ENCODE results near the gene XYLT2.
A peak's percentile ranks its signal among the peaks of the same experiment; 100 is the strongest.

GRCh38 chr17:50363217-50364060 is 17.5 kb downstream of the XYLT2 start:
- no peak for TF ChIP-seq FOXK1 (CRISPR knock-in tag; IDR thresholded peaks at IDR 0.05)
- no peak for TF ChIP-seq ZNF232 (CRISPR knock-in tag; IDR thresholded peaks at IDR 0.05)
- TF ChIP-seq CTCF (IDR thresholded peaks at IDR 0.05): no peak
- no peak for TF ChIP-seq NR2C2 (CRISPR knock-in tag; IDR thresholded peaks at IDR 0.05)
- peak; percentile 88 for TF ChIP-seq NFYB (CRISPR knock-in tag; conservative IDR thresholded peaks at IDR 0.05; ENCODE audit: low read depth)
- TF ChIP-seq SMAD3 (CRISPR knock-in tag; IDR thresholded peaks at IDR 0.05; ENCODE audit: borderline replicate concordance): no peak
- TF ChIP-seq MLX (CRISPR knock-in tag; IDR thresholded peaks at IDR 0.05): no peak
- TF ChIP-seq FOXP1 (CRISPR knock-in tag; IDR thresholded peaks at IDR 0.05; ENCODE audit: borderline replicate concordance): no peak
- no peak for TF ChIP-seq USF2 (CRISPR knock-in tag; IDR thresholded peaks at IDR 0.05)
- no peak for TF ChIP-seq ZNF512 (CRISPR knock-in tag; IDR thresholded peaks at IDR 0.05; ENCODE audit: borderline replicate concordance)
- no peak for TF ChIP-seq USF1 (CRISPR knock-in tag; IDR thresholded peaks at IDR 0.05)
- TF ChIP-seq HMGXB4 (CRISPR knock-in tag; IDR thresholded peaks at IDR 0.05): no peak
- no peak for TF ChIP-seq TP53 (CRISPR knock-in tag; IDR thresholded peaks at IDR 0.05)
- no peak for TF ChIP-seq MYBL2 (CRISPR knock-in tag; IDR thresholded peaks at IDR 0.05)
